ENCODE data around the gene ADAMTS17. TPM values are rescaled to one million over a fixed set of nuclear protein-coding genes. Genes with fewer than 3 reads are reported as not detected.

ADAMTS17 gene
- total RNA-seq, 1 donor = 0.81 TPM

DNA sequence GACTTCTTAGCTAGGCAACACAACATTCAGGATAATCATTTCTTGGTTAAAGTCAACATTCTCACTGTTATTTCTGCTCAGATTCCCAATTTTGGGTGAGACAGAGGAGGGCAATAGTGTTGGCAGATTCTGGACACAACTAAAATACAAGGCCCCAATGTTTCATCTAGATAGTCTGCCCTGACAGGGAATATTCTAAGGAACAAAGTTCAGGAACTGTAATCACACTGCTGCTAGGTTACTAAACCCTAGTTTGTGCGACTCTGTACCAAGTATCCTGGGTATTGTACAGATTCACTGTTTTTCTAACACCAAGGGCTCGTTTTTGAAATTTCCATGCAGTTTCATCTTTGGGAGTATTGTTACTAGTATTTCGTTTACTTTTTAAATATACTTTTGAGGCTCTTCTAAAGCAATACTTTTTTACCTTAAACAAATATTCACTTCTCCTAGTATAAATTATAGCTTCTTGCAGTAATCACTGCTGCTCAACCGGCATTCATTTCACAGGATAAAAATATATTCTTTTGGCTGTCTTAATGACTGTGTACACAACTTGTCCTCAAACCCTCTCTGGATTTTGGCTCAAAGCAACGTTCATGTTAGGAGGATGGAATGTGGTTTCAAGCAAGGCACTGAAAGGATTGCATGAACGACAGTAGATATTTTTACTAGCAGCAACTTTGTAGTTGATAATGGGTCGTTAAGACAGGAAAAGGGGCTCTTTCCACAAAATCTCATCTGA lies 167.4 kb downstream of the ADAMTS17 start:
- no peak for DNase-seq (ENCODE audit: low read depth)
- TF ChIP-seq, protein P1, sequence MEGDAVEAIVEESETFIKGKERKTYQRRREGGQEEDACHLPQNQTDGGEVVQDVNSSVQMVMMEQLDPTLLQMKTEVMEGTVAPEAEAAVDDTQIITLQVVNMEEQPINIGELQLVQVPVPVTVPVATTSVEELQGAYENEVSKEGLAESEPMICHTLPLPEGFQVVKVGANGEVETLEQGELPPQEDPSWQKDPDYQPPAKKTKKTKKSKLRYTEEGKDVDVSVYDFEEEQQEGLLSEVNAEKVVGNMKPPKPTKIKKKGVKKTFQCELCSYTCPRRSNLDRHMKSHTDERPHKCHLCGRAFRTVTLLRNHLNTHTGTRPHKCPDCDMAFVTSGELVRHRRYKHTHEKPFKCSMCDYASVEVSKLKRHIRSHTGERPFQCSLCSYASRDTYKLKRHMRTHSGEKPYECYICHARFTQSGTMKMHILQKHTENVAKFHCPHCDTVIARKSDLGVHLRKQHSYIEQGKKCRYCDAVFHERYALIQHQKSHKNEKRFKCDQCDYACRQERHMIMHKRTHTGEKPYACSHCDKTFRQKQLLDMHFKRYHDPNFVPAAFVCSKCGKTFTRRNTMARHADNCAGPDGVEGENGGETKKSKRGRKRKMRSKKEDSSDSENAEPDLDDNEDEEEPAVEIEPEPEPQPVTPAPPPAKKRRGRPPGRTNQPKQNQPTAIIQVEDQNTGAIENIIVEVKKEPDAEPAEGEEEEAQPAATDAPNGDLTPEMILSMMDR (IDR thresholded peaks at IDR 0.05; ENCODE audit: insufficient read depth, low read length) = no peak
- no peak overlapping the region for H3K4me3 ChIP-seq (ENCODE audit: low read depth, low read length)

DNA sequence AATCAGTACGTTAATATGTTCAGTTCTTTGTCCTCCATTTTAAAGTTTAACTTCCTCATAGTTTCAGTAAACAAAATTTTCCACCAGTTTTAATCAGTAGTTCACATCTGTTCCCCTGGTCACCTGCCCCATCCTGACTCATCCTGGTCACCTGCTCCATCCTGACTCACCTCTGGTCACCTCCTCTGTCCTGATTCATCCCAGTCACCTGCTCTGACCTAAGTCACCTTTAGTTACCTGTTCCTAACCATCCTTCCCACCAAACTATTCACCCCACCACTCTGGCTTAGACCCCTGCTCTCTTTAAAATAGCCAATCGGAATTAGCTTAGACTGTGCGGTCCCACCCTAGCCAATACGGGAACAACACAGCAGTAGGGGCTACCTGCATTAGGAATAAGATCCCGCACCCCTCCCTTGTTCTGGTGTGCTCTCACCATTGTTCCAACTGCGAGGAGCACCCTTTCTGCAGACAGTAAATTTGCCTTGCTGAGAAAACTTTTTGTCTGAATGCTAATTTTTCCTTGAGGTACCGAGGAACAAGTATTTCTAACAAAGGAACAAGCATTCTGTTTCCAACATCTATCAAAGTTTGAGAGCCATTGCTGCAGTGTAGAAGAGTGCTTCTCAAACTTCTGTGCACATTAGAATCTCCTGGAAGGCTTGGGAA lies 169.3 kb downstream of the ADAMTS17 start:
- TF ChIP-seq, protein P1 (IDR thresholded peaks at IDR 0.05; ENCODE audit: insufficient read depth, low read length) = no peak
- H3K4me3 ChIP-seq (ENCODE audit: low read depth, low read length) = no peak overlapping the region
- DNase-seq (ENCODE audit: low read depth) = no peak

DNA sequence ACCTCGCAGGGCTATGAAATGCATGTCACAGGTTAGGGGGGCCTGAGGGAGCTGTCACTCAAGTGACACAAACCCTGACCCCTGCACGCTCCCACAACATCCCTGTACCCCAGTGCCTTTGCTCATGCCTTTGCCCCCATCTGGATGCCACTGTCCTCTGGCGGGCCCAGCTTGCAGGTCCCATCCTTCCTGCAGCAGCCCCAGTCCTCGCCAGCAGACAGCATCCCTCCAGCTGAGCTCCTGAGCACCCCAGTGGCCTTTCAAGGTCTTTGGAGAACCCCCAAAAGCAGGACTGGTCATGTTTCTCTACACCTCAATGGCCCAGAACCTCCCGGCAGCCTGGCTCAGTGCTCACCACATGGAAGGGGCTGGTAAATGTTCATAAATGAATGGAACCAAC lies 170.4 kb downstream of the ADAMTS17 start:
- TF ChIP-seq, protein P1 (IDR thresholded peaks at IDR 0.05; ENCODE audit: insufficient read depth, low read length) = no peak
- no peak for DNase-seq (ENCODE audit: low read depth)
- H3K4me3 ChIP-seq (ENCODE audit: low read depth, low read length) = no peak overlapping the region

DNA sequence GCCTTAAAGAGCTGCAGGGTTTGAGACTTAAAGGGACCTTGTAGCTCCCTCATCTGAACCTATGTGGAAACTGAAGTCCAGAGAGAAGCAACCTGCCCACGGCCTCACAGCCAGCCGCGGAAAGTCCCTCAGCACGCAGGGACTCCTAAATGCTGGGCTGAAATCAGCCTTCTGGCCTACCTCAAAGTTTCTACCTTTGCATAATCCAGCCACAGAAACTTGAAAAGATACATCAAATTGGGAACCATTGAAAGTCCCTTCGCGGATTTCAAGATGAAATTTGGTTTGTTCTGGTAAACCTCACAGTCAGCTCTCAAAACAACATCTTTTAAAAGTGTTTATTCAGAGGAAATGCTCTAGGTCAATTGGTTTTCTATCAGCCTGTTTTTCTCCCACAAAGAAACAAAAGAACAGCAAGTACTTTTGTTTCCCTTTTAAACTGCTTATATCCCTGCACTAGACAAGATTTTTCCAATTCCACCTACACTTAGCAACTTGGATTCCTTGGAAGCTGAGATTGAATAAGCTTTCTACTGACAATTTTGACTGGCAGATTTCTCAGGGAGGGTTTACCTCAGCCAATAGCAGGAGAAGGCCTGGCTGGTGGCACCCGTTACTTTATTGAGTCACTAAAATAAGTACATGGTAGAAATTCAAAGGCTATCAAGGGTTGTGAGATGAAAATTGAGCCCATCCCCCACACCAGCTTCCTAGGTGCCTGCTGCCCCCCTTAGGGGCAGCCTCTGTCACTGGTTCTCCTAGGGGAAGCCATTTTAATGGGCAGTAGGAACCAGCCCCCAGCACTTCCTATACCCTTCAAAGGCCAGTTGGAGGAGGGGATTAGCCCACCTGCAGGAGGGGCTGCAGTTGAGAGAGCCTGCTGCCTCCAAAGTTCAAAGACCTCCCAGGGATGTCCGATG lies 171.2 kb downstream of the ADAMTS17 start:
- DNase-seq (ENCODE audit: low read depth) = no peak
- no peak overlapping the region for H3K4me3 ChIP-seq (ENCODE audit: low read depth, low read length)
- TF ChIP-seq, protein P1 (IDR thresholded peaks at IDR 0.05; ENCODE audit: insufficient read depth, low read length) = no peak

DNA sequence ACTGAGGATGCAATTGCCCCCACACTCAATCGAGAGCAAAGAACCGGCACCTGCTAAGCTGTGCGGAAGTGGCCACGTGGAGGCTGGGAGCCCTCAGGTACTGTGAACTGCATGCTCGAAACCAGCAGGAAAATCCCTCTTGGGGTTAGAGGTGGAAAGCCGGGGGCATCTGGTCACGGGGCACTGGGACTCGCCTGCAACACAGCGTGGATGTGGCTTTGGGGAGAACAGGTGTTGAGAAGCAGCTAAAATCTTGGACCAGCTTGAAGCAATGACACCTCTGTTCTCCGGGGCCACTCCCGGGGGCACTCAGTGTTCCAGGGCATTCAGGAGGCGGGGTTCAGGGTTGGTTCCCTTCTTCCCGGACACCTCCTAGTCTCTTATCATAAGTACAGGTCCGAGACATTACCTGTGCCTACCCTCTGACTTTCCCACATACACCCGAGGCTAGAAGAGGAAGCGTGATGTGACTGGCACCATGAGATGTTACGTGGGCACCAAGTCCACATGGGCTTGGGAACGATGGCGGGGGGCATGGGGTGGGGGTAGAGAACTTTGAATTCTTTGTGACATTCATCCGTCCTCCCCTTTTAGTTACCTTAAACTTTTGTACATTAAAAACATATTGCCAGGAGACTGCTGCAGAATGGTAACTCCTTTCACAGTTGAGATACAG lies 172.0 kb downstream of the ADAMTS17 start:
- H3K4me3 ChIP-seq (ENCODE audit: low read depth, low read length) = no peak overlapping the region
- DNase-seq (ENCODE audit: low read depth) = no peak
- TF ChIP-seq, protein P1 (IDR thresholded peaks at IDR 0.05; ENCODE audit: insufficient read depth, low read length) = no peak

DNA sequence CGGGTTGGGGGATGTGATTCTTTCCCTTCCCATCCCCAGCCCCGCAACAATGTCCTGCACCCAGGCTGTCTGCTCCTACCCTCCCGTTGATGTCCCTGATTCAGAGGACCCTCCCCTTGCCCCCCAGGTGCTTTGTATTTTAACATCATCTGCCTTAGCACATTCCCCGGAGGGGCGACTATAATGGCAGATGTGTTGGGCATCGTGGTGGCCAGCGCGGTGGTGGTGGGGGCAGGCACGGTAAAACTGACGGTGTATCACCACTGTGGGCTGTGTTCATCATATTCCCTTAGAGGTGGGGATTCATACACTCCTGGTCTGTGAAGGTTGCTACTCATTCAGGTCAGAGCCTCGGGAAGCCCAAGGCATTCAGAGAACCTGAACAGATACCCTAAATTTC lies 173.0 kb downstream of the ADAMTS17 start:
- TF ChIP-seq, protein P1 (IDR thresholded peaks at IDR 0.05; ENCODE audit: insufficient read depth, low read length) = no peak
- no peak overlapping the region for H3K4me3 ChIP-seq (ENCODE audit: low read depth, low read length)
- no peak for DNase-seq (ENCODE audit: low read depth)
